HG02588 (cell line): ENCODE data around the gene TPST2.

Source experiments
- ATAC-seq: cut with Tn5 transposase; IDR thresholded peaks from one replicate; pipeline ENCODE4 v1.9.1; 2021; ENCODE audit warnings: mild to moderate bottlenecking, moderate library complexity; ENCODE audit not compliant: unreplicated experiment

Gene TPST2

GRCh38 chr22:26479043-26479791, 110.7 kb downstream of the TPST2 start:
- no peak for ATAC-seq

GRCh38 chr22:26477341-26477731, 112.6 kb downstream of the TPST2 start:
- no peak for ATAC-seq

GRCh38 chr22:26476705-26477340, 113.1 kb downstream of the TPST2 start:
- no peak for ATAC-seq

- ATAC-seq: no peak
Observed at GRCh38 chr22:26474682-26475081, 115.2 kb downstream of the TPST2 start.
